ENCODE data around the gene COL1A2.
A peak's percentile ranks its signal among the peaks of the same experiment; 100 is the strongest.

The COL1A2 gene

GRCh38 chr7:94445696-94446194 is 51.0 kb downstream of the COL1A2 start:
- DNase-seq (ENCODE audit: low spot score) = no peak
- no peak for TF ChIP-seq CTCF (IDR thresholded peaks at IDR 0.05)
- no peak overlapping the region for H3K4me3 ChIP-seq
- H3K27ac ChIP-seq = no peak overlapping the region

- Histone ChIP-seq H3K27ac (no peak overlapping the region), H3K4me3 (no peak overlapping the region)
- no peak for TF ChIP-seq CTCF (IDR thresholded peaks at IDR 0.05)
- DNase-seq (ENCODE audit: low spot score) = no peak
These were observed 51.6 kb downstream of the COL1A2 start for GRCh38 chr7:94446308-94446707.

- Histone ChIP-seq H3K4me3 (no peak overlapping the region), H3K27ac (no peak overlapping the region)
- DNase-seq (ENCODE audit: low spot score) = no peak
- peak; percentile 31 for TF ChIP-seq CTCF (IDR thresholded peaks at IDR 0.05)
These were observed 54.5 kb downstream of the COL1A2 start for GRCh38 chr7:94449151-94449725.

- no peak for DNase-seq (ENCODE audit: low spot score)
- Histone ChIP-seq H3K4me3 (no peak overlapping the region), H3K27ac (no peak overlapping the region)
- TF ChIP-seq CTCF (IDR thresholded peaks at IDR 0.05) = no peak
These were observed 55.5 kb downstream of the COL1A2 start for GRCh38 chr7:94450044-94450697.

- TF ChIP-seq CTCF (IDR thresholded peaks at IDR 0.05) = no peak
These were observed 56.5 kb downstream of the COL1A2 start for GRCh38 chr7:94451187-94451586.

GRCh38 chr7:94452239-94452638 is 57.5 kb downstream of the COL1A2 start:
- Histone ChIP-seq H3K27ac (no peak overlapping the region), H3K4me3 (no peak overlapping the region)
- no peak for TF ChIP-seq CTCF (IDR thresholded peaks at IDR 0.05)
- no peak for DNase-seq (ENCODE audit: low spot score)

More at GRCh38 chr7:94451187-94451586, 56.5 kb downstream of the COL1A2 start:
- H3K27ac ChIP-seq = no peak overlapping the region
- DNase-seq (ENCODE audit: low spot score) = no peak
- no peak overlapping the region for H3K4me3 ChIP-seq

- Histone ChIP-seq H3K27ac (no peak overlapping the region), H3K4me3 (no peak overlapping the region)
- TF ChIP-seq CTCF (IDR thresholded peaks at IDR 0.05) = no peak
These were observed 59.2 kb downstream of the COL1A2 start for GRCh38 chr7:94453898-94454297.

More at GRCh38 chr7:94453898-94454297, 59.2 kb downstream of the COL1A2 start:
- no peak for DNase-seq (ENCODE audit: low spot score)
